BE2C (cell line): ENCODE data around the gene ITPRID2.

Experiments used
- DNase-seq: peaks from one replicate; pipeline ENCODE4 v3.0.0-alpha.2; 2020
- H3K27me3 ChIP-seq: fragments of 250-450 bp; sonication (Bioruptor Pico); 2 replicates; pipeline ENCODE4 v1.5.1; 2020; ENCODE audit warnings: mild to moderate bottlenecking
- H3K36me3 ChIP-seq: fragments of 250-450 bp; sonication (Bioruptor Pico); 2 replicates; pipeline ENCODE4 v1.5.1; 2020; ENCODE audit warnings: mild to moderate bottlenecking
- H3K4me1 ChIP-seq: fragments of 250-450 bp; sonication (Bioruptor Pico); 2 replicates; pipeline ENCODE4 v1.5.1; 2020
- H3K4me3 ChIP-seq: 2 replicates; pipeline ENCODE4 v1.5.1; 2011; ENCODE audit warnings: low read depth, low read length
- H3K9me3 ChIP-seq: fragments of 250-450 bp; sonication (Bioruptor Pico); 2 replicates; pipeline ENCODE4 v1.5.1; 2020
- CTCF ChIP-seq: IDR thresholded peaks from 2 replicates; pipeline ENCODE4 v1.5.1; 2012; ENCODE audit warnings: mild to moderate bottlenecking, low read depth, low read length

Gene ITPRID2

GRCh38 chr2:181885096-181885495, 6.4 kb upstream of the ITPRID2 start:
- Histone ChIP-seq H3K9me3 (no peaks in the 10 kb centered on the region), H3K36me3 (no peaks in the 10 kb centered on the region), H3K4me3 (no peak overlapping the region), H3K4me1 (no peaks in the 10 kb centered on the region), H3K27me3 (peaks cover 4% of the 10 kb centered on the region; the same call in 1 of the 2 replicates)
- no peak for DNase-seq
- no peak for TF ChIP-seq CTCF

- no peak for TF ChIP-seq CTCF
- Histone ChIP-seq H3K27me3 (peaks cover 8% of the 10 kb centered on the region; the same call in 1 of the 2 replicates), H3K36me3 (no peaks in the 10 kb centered on the region), H3K4me1 (no peaks in the 10 kb centered on the region), H3K9me3 (no peaks in the 10 kb centered on the region), H3K4me3 (no peak overlapping the region)
- no peak for DNase-seq
Observed at GRCh38 chr2:181886192-181886591, 5.3 kb upstream of the ITPRID2 start.

GRCh38 chr2:181887045-181887444, 4.5 kb upstream of the ITPRID2 start:
- Histone ChIP-seq H3K9me3 (no peaks in the 10 kb centered on the region), H3K4me1 (no peaks in the 10 kb centered on the region)

GRCh38 chr2:181889776-181890175, 1.8 kb upstream of the ITPRID2 start:
- Histone ChIP-seq H3K9me3 (no peaks in the 10 kb centered on the region), H3K27me3 (peaks cover 11% of the 10 kb centered on the region; the same call in 1 of the 2 replicates), H3K4me1 (no peaks in the 10 kb centered on the region), H3K4me3 (no peak overlapping the region), H3K36me3 (no peaks in the 10 kb centered on the region)
- TF ChIP-seq CTCF, result no peak
- no peak for DNase-seq

More at GRCh38 chr2:181887045-181887444, 4.5 kb upstream of the ITPRID2 start:
- Histone ChIP-seq H3K27me3 (peaks cover 11% of the 10 kb centered on the region; the same call in 1 of the 2 replicates), H3K36me3 (no peaks in the 10 kb centered on the region), H3K4me3 (no peak overlapping the region)
- no peak for TF ChIP-seq CTCF
- DNase-seq, result no peak

GRCh38 chr2:181890271-181890670, 1.3 kb upstream of the ITPRID2 start:
- TF ChIP-seq CTCF, result no peak
- H3K4me1 ChIP-seq, result no peaks in the 10 kb centered on the region
- no peaks in the 10 kb centered on the region for H3K36me3 ChIP-seq
- no peak for DNase-seq
- H3K27me3 ChIP-seq, result peaks cover 11% of the 10 kb centered on the region; the same call in 1 of the 2 replicates
- no peaks in the 10 kb centered on the region for H3K9me3 ChIP-seq
- H3K4me3 ChIP-seq, result no peak overlapping the region

GRCh38 chr2:181891966-181892798, 652 bp downstream of the ITPRID2 start:
- Histone ChIP-seq H3K9me3 (no peaks in the 10 kb centered on the region), H3K27me3 (peaks cover 8% of the 10 kb centered on the region; the same call in 1 of the 2 replicates), H3K36me3 (no peaks in the 10 kb centered on the region), H3K4me3 (peak overlapping the region; percentile 74), H3K4me1 (no peaks in the 10 kb centered on the region)
- peak; percentile 54 for DNase-seq
- no peak for TF ChIP-seq CTCF
